Transverse colon (tissue), 4 donors: ENCODE measurements around the gene GAREM1.

Experiments
- EP300 ChIP-seq: sonication (generic); formaldehyde crosslinking; IDR thresholded peaks from one replicate; pipeline ENCODE4 v1.6.1; 2017; ENCODE audit warnings: antibody characterized with exemption, low read depth
- POLR2A ChIP-seq: fragments of 450-650 bp; IDR thresholded peaks from one replicate; pipeline ENCODE4 v1.6.1; 2016; ENCODE audit warnings: antibody characterized with exemption, mild to moderate bottlenecking, moderate library complexity
- POLR2AphosphoS5 ChIP-seq, 3 donors: sonication (generic); formaldehyde crosslinking; IDR thresholded peaks; one replicate each; pipeline ENCODE4 v1.6.1; 2016; ENCODE audit warnings: antibody characterized with exemption in 3 of 3
- TF ChIP-seq, protein P1 (sequence below), 5 experiments: fragments of 200-600 bp in 3 of 5; fragments of 450-650 bp in 2 of 5; sonication (generic) in 3 of 5; IDR thresholded peaks; 1 replicate in 2 of 5; 2 replicates in 3 of 5; pipeline ENCODE4 v1.5.1; 2016 to 2017; ENCODE audit warnings: antibody characterized with exemption in 5 of 5, inconsistent platforms in 3 of 5, mild to moderate bottlenecking in 2 of 5, moderate library complexity in 1 of 5

GRCh38 chr18:32349728-32350395, 120.8 kb downstream of the GAREM1 start:
- TF ChIP-seq, protein P1, sequence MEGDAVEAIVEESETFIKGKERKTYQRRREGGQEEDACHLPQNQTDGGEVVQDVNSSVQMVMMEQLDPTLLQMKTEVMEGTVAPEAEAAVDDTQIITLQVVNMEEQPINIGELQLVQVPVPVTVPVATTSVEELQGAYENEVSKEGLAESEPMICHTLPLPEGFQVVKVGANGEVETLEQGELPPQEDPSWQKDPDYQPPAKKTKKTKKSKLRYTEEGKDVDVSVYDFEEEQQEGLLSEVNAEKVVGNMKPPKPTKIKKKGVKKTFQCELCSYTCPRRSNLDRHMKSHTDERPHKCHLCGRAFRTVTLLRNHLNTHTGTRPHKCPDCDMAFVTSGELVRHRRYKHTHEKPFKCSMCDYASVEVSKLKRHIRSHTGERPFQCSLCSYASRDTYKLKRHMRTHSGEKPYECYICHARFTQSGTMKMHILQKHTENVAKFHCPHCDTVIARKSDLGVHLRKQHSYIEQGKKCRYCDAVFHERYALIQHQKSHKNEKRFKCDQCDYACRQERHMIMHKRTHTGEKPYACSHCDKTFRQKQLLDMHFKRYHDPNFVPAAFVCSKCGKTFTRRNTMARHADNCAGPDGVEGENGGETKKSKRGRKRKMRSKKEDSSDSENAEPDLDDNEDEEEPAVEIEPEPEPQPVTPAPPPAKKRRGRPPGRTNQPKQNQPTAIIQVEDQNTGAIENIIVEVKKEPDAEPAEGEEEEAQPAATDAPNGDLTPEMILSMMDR (IDR thresholded peaks at IDR 0.05) = no peak
- TF ChIP-seq POLR2A = no peak
- TF ChIP-seq POLR2AphosphoS5 (IDR thresholded peaks at IDR 0.05) = peak; percentile 32 to 63 (median 53)
- TF ChIP-seq EP300 = no peak
